DMS153 treated with DMSO at 0.1 percent for 48 hours (cell line): ENCODE results near the gene CTRB1.
"Not testable (repeated sequence)": the region's sequence is repeated elsewhere in the genome, so short reads cannot be mapped to it uniquely, and the experiment has no call there.

ENCODE experiments used
- DNase-seq: peaks from one replicate; lab custom pipeline; 2025; ENCODE audit not compliant: unreplicated experiment; lab: John Stamatoyannopoulos, UW

CTRB1 gene

GRCh38 chr16:75203667-75204409, 14.9 kb upstream of the CTRB1 start:
- no peak for DNase-seq

GRCh38 chr16:75204410-75204758, 14.4 kb upstream of the CTRB1 start:
- no peak for DNase-seq

GRCh38 chr16:75204905-75205304, 13.9 kb upstream of the CTRB1 start:
- DNase-seq: not testable (repeated sequence)

- DNase-seq: not testable (repeated sequence)
Observed at GRCh38 chr16:75205438-75205837, 13.3 kb upstream of the CTRB1 start.

GRCh38 chr16:75205961-75206748, 12.6 kb upstream of the CTRB1 start:
- not testable (repeated sequence) for DNase-seq

GRCh38 chr16:75206749-75207451, 11.9 kb upstream of the CTRB1 start, which contains the start of gene CTRB2:
Gene CTRB2 (minus strand): TSS chr16:75207161. CDS start chr16:75207141, 20 bp downstream.
- DNase-seq: no peak

GRCh38 chr16:75207831-75208230, 11.0 kb upstream of the CTRB1 start:
- DNase-seq: no peak

- no peak for DNase-seq
Observed at GRCh38 chr16:75208242-75208825, 10.5 kb upstream of the CTRB1 start.

- DNase-seq: no peak
Observed at GRCh38 chr16:75208861-75209505, 9.8 kb upstream of the CTRB1 start.

GRCh38 chr16:75209514-75209913, 9.3 kb upstream of the CTRB1 start:
- DNase-seq: not testable (repeated sequence)

- DNase-seq: no peak
Observed at GRCh38 chr16:75209944-75210343, 8.8 kb upstream of the CTRB1 start.

GRCh38 chr16:75211286-75211685, 7.5 kb upstream of the CTRB1 start:
- DNase-seq: not testable (repeated sequence)

GRCh38 chr16:75216127-75216526, 2.7 kb upstream of the CTRB1 start:
- no peak for DNase-seq

GRCh38 chr16:75216576-75216975, 2.2 kb upstream of the CTRB1 start:
- DNase-seq: no peak

- no peak for DNase-seq
Observed at GRCh38 chr16:75217389-75217851, 1.4 kb upstream of the CTRB1 start.

- no peak for DNase-seq
Observed at GRCh38 chr16:75219088-75219487, 300 bp downstream of the CTRB1 start.

GRCh38 chr16:75219838-75220237, 1.1 kb downstream of the CTRB1 start:
- no peak for DNase-seq

- DNase-seq: no peak
Observed at GRCh38 chr16:75222271-75222783, 3.5 kb downstream of the CTRB1 start.

GRCh38 chr16:75223129-75223528, 4.3 kb downstream of the CTRB1 start:
- DNase-seq: not testable (repeated sequence)

- DNase-seq: no peak
Observed at GRCh38 chr16:75224306-75225082, 5.7 kb downstream of the CTRB1 start.
